Measurements from ENCODE around the gene FUT6. TPM values are rescaled to one million over a fixed set of nuclear protein-coding genes. Genes with fewer than 3 reads are reported as not detected.
"Not testable (repeated sequence)": the region's sequence is repeated elsewhere in the genome, so short reads cannot be mapped to it uniquely, and the experiment has no call there.

FUT6 gene
- total RNA-seq, 2 donors from 2014 or later = 3.6 to 12.2 TPM

GRCh38 chr19:5880604-5881078 is 41.1 kb upstream of the FUT6 start:
- Histone ChIP-seq H3K9me3 (no peaks in the 10 kb centered on the region), H3K4me3 (no peak overlapping the region), H3K27me3 (no peaks in the 10 kb centered on the region), H3K36me3 (replicated peaks in 1 of 2; ENCODE audit: insufficient read depth in 1 of 2, low read depth in 2 of 2) (no peaks in the 10 kb centered on the region), H3K4me1 (peaks cover 9% of the 10 kb centered on the region), H3K27ac (no peak overlapping the region)
- DNase-seq = peak; percentile 29 to 58 (median 54)
- intact Hi-C loops (cut with DNase I) = no loop called here
- TF ChIP-seq, protein P1, sequence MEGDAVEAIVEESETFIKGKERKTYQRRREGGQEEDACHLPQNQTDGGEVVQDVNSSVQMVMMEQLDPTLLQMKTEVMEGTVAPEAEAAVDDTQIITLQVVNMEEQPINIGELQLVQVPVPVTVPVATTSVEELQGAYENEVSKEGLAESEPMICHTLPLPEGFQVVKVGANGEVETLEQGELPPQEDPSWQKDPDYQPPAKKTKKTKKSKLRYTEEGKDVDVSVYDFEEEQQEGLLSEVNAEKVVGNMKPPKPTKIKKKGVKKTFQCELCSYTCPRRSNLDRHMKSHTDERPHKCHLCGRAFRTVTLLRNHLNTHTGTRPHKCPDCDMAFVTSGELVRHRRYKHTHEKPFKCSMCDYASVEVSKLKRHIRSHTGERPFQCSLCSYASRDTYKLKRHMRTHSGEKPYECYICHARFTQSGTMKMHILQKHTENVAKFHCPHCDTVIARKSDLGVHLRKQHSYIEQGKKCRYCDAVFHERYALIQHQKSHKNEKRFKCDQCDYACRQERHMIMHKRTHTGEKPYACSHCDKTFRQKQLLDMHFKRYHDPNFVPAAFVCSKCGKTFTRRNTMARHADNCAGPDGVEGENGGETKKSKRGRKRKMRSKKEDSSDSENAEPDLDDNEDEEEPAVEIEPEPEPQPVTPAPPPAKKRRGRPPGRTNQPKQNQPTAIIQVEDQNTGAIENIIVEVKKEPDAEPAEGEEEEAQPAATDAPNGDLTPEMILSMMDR (IDR thresholded peaks at IDR 0.05) = no peak
- TF ChIP-seq POLR2A (IDR thresholded peaks at IDR 0.05) = no peak
- 23 to 28% methylated on average over 6 to 15 of the region's 15 CpGs for WGBS, 2 donors
- peak; percentile 46 for ATAC-seq

DNA sequence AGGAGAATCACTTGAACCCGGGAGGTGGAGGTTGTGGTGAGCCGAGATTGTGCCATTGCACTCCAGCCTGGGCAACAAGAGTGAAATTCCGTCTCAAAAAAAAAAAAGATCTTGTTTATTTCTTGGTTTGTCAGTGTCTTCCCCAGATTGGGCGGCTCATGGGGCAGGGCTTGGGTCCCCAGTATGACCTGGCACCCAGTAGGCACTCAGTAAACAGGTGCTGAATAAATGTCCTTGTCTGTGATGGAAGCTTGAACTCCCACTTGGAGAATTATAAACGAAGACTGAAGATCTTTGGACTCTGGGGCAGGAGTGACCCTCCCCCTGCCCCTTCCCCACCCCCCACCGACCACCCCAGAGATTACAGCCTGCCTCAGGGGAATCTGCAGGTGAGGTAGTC is 40.7 kb upstream of the FUT6 start:
- H3K4me3 ChIP-seq = no peak overlapping the region
- no peak for DNase-seq
- intact Hi-C loops (cut with DNase I) = no loop called here
- H3K36me3 ChIP-seq (replicated peaks in 1 of 2; ENCODE audit: insufficient read depth in 1 of 2, low read depth in 2 of 2) = no peaks in the 10 kb centered on the region
- no peaks in the 10 kb centered on the region for H3K27me3 ChIP-seq
- H3K27ac ChIP-seq = no peak overlapping the region
- H3K9me3 ChIP-seq = no peaks in the 10 kb centered on the region
- H3K4me1 ChIP-seq = peaks cover 9% of the 10 kb centered on the region
- TF ChIP-seq POLR2A (IDR thresholded peaks at IDR 0.05) = no peak
- TF ChIP-seq, protein P1 (IDR thresholded peaks at IDR 0.05) = no peak
- WGBS, 2 donors = 37 to 54% methylated on average over 4 to 6 of the region's 6 CpGs
- ATAC-seq = no peak

DNA sequence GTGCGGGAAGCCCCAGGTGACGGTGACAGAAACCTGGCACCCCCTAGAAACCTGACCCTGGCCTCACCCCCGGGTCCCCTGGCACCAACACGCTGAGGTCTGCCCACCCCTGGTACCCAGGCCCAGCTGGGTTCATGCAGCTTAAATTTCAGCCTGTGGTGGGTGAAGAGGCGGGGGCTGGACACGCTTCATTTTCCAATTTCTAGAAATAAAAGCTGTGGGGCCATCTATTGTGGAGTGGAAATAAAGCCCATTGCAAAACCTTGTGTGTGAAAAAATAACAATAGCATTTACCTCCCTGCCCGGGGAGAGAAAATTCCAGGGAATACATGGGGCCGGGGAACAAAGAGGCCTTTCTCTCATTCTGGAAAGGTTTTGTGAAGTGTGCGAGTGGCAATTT is 38.4 kb upstream of the FUT6 start:
- Histone ChIP-seq H3K9me3 (no peaks in the 10 kb centered on the region), H3K27me3 (no peaks in the 10 kb centered on the region), H3K36me3 (replicated peaks in 1 of 2; ENCODE audit: insufficient read depth in 1 of 2, low read depth in 2 of 2) (no peaks in the 10 kb centered on the region), H3K4me3 (no peak overlapping the region), H3K27ac (peak overlapping the region in 2 of 4 donors; percentile 0 to 39), H3K4me1 (peaks cover 9% of the 10 kb centered on the region)
- no peak for ATAC-seq
- DNase-seq = no peak
- intact Hi-C loops (cut with DNase I) = no loop called here
- 51 to 52% methylated on average over 6 to 9 of the region's 9 CpGs for WGBS, 2 donors
- no peak for TF ChIP-seq POLR2A (IDR thresholded peaks at IDR 0.05)
- TF ChIP-seq, protein P1 (IDR thresholded peaks at IDR 0.05) = no peak

- intact Hi-C loops (cut with DNase I) = no loop called here
- TF ChIP-seq, protein P1 (IDR thresholded peaks at IDR 0.05) = no peak
- TF ChIP-seq POLR2A (IDR thresholded peaks at IDR 0.05) = no peak
- H3K27me3 ChIP-seq = no peaks in the 10 kb centered on the region
- DNase-seq (no peak), ATAC-seq (no peak)
- peaks cover 9% of the 10 kb centered on the region for H3K4me1 ChIP-seq
- H3K36me3 ChIP-seq (replicated peaks in 1 of 2; ENCODE audit: insufficient read depth in 1 of 2, low read depth in 2 of 2) = no peaks in the 10 kb centered on the region
- H3K27ac ChIP-seq = peak overlapping the region in 2 of 4 donors; percentile 0 to 39
- 60 to 61% methylated on average over 1 to 8 of the region's 8 CpGs for WGBS, 2 donors
- H3K9me3 ChIP-seq = no peaks in the 10 kb centered on the region
- H3K4me3 ChIP-seq = no peak overlapping the region
Measured at GRCh38 chr19:5877427-5877826, 37.9 kb upstream of the FUT6 start.

DNA sequence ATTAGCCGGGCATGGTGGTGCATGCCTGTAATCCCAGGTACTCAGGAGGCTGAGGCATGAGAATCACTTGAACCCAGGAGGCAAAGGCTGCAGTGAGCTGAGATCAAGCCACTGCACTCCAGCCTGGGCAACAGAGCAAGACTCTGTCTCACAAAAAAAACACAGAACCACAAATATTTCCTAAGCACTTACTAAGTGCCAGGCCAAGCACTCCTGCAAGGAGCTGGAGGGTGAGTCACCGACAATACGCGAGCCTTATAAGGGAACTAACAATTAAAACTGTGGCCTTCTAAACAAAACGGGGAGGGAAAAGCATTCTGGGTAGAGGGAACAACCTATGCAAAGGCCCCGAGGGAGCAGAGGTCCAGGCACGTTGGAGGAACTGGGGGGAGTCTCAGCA is 35.0 kb upstream of the FUT6 start:
- ATAC-seq; H3K36me3 ChIP-seq (replicated peaks in 1 of 2; ENCODE audit: insufficient read depth in 1 of 2, low read depth in 2 of 2); H3K4me1 ChIP-seq; H3K9me3 ChIP-seq; H3K27ac ChIP-seq; H3K27me3 ChIP-seq; H3K4me3 ChIP-seq; intact Hi-C loops (cut with DNase I); DNase-seq: not testable (repeated sequence)
- 73 to 83% methylated on average over 6 to 7 of the region's 7 CpGs for WGBS, 2 donors
